SK-N-SH (cell line): Measurements from ENCODE around the gene SH2D5.

Experiments
- CTCF ChIP-seq: fragments of 200-600 bp; sonication (generic); IDR thresholded peaks from 2 replicates; pipeline ENCODE4 v1.6.1; 2017; ENCODE audit warnings: antibody characterized with exemption, mild to moderate bottlenecking, moderate library complexity
- EP300 ChIP-seq, 2 experiments: IDR thresholded peaks; 2 replicates each; pipeline versions ENCODE4 v1.4.0 to v1.6.1; 2012; ENCODE audit warnings: borderline replicate concordance in 1 of 2, low read depth in 1 of 2, low read length in 1 of 2
- GABPA ChIP-seq: IDR thresholded peaks from 2 replicates; pipeline ENCODE4 v1.4.0; 2012; ENCODE audit warnings: low read depth, mild to moderate bottlenecking
- JUND ChIP-seq: IDR thresholded peaks from 2 replicates; pipeline ENCODE4 v1.4.0; 2012
- MEF2A ChIP-seq: IDR thresholded peaks from 2 replicates; pipeline ENCODE4 v1.4.0; 2012; ENCODE audit warnings: low read depth, borderline replicate concordance
- MXI1 ChIP-seq: IDR thresholded peaks from 2 replicates; pipeline ENCODE4 v1.6.1; 2012; ENCODE audit warnings: mild to moderate bottlenecking, low read depth, low read length, improper control_type of control experiment
- POLR2AphosphoS5 ChIP-seq: IDR thresholded peaks from 2 replicates; pipeline ENCODE4 v1.6.1; 2012; ENCODE audit warnings: low read depth, low read length
- RAD21 ChIP-seq: IDR thresholded peaks from 2 replicates; pipeline ENCODE4 v1.6.1; 2012; ENCODE audit warnings: mild to moderate bottlenecking, low read length
- REST ChIP-seq: IDR thresholded peaks from 2 replicates; pipeline ENCODE4 v1.6.1; 2012; ENCODE audit warnings: mild to moderate bottlenecking, low read depth, low read length, moderate library complexity
- RXRA ChIP-seq: IDR thresholded peaks from 2 replicates; pipeline ENCODE4 v1.4.0; 2012; ENCODE audit warnings: low read depth, mild to moderate bottlenecking, borderline replicate concordance
- TEAD4 ChIP-seq: IDR thresholded peaks from 2 replicates; pipeline ENCODE4 v1.4.0; 2012; ENCODE audit warnings: mild to moderate bottlenecking, borderline replicate concordance; ENCODE audit not compliant: insufficient read depth
- ZBTB33 ChIP-seq: IDR thresholded peaks from 2 replicates; pipeline ENCODE4 v1.4.0; 2012; ENCODE audit warnings: low read depth, borderline replicate concordance

GRCh38 chr1:20716232-20716631 is 16.3 kb downstream of the SH2D5 start:
- no peak for TF ChIP-seq RAD21
- no peak for TF ChIP-seq EP300 (IDR thresholded peaks at IDR 0.05; ENCODE audit: borderline replicate concordance in 1 of 2, low read depth in 1 of 2, low read length in 1 of 2)
- TF ChIP-seq POLR2AphosphoS5: no peak
- no peak for TF ChIP-seq CTCF
- no peak for TF ChIP-seq MEF2A
- no peak for TF ChIP-seq ZBTB33
- no peak for TF ChIP-seq REST
- TF ChIP-seq MXI1: no peak
- TF ChIP-seq TEAD4: no peak
- no peak for TF ChIP-seq RXRA
- TF ChIP-seq JUND: no peak
- TF ChIP-seq GABPA: no peak
